Measurements from ENCODE around the gene DENND4A.

- TF ChIP-seq, protein P1, sequence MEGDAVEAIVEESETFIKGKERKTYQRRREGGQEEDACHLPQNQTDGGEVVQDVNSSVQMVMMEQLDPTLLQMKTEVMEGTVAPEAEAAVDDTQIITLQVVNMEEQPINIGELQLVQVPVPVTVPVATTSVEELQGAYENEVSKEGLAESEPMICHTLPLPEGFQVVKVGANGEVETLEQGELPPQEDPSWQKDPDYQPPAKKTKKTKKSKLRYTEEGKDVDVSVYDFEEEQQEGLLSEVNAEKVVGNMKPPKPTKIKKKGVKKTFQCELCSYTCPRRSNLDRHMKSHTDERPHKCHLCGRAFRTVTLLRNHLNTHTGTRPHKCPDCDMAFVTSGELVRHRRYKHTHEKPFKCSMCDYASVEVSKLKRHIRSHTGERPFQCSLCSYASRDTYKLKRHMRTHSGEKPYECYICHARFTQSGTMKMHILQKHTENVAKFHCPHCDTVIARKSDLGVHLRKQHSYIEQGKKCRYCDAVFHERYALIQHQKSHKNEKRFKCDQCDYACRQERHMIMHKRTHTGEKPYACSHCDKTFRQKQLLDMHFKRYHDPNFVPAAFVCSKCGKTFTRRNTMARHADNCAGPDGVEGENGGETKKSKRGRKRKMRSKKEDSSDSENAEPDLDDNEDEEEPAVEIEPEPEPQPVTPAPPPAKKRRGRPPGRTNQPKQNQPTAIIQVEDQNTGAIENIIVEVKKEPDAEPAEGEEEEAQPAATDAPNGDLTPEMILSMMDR (IDR thresholded peaks at IDR 0.05): no peak
- no peak for TF ChIP-seq POLR2A (IDR thresholded peaks at IDR 0.05)
Measured at GRCh38 chr15:65690778-65691177, 101.3 kb downstream of the DENND4A start.

All from uterus (tissue), 2 donors.